ENCODE results near the gene OCRL.
A peak's percentile ranks its signal among the peaks of the same experiment; 100 is the strongest.

The OCRL gene

DNA sequence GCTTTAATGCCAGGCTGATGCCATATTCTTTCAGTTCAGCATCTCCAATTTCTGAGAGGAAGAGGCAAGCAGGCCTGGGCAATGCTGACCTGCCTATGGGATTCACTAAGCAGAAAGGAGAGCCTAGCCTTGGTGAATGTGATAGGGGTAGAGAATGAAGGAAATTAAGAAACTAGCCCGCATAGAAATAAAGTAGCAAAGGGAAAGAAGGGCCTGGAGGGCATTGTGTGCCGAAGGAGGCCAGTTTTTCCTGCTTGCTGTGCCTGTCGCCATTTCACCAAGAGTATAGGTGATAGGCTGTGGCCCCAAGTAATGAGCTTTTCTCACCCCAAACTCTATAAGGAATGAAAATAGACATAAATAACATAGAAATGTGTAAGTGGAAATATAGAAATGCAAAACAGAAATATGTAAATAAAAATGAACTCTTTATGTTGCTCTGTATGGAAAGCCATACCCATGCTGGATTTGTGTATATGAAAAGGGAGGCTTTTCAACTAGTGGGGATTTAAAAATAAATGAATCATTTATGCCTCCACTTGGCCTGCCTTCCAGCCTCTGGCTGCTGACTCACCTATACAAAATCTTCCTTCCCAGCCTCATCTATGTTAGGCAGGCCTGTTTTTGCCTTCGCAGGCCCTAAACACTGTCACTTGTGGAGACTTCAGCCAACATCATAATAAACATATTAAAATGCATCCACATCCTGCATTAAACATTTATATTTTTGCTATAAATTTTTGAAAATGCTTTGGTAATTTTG, 5.1 kb upstream of the OCRL start:
- Histone ChIP-seq H3K36me3 (no peaks in the 10 kb centered on the region), H3K27ac (no peak overlapping the region), H3K4me1 (ENCODE audit: control insufficient read depth in 1 of 2, insufficient read depth in 1 of 2, low read depth in 1 of 2, low read length in 1 of 2) (no peaks in the 10 kb centered on the region), H3K4me3 (ENCODE audit: low read depth in 1 of 2, low read length in 1 of 2) (no peak overlapping the region), H3K27me3 (no peaks in the 10 kb centered on the region), H3K9me3 (no peaks in the 10 kb centered on the region)
- TF ChIP-seq CTCF (IDR thresholded peaks at IDR 0.05) = no peak

DNA sequence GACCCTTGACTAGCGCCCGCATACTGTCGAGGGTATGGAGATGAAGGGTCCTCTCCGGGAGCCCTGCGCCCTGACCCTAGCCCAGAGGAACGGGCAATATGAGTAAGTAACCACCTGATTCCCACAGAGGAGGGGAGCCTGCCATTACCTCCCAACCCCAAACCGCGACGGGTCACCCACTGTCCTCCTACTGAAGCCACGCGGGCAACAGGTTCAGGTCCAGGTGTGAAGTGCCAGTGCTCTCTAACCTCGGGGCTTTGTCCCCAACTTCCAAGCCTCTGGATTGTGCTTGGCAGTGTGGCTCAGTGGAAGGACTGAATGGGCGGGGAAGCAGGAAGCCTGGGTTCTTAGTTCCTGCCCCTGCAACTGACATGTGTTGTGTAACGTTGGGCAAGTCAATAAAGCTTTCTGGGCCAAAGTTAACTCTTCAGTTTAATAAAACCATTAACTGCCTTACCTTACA, 694 bp downstream of the OCRL start:
- Histone ChIP-seq H3K27ac (peak overlapping the region; percentile 64), H3K4me1 (ENCODE audit: control insufficient read depth in 1 of 2, insufficient read depth in 1 of 2, low read depth in 1 of 2, low read length in 1 of 2) (peaks cover 8 to 9% of the 10 kb centered on the region in 2 experiments), H3K4me3 (ENCODE audit: low read depth in 1 of 2, low read length in 1 of 2) (peak overlapping the region; percentile 66 to 68), H3K9me3 (no peaks in the 10 kb centered on the region), H3K27me3 (no peaks in the 10 kb centered on the region), H3K36me3 (no peaks in the 10 kb centered on the region)
- no peak for TF ChIP-seq CTCF (IDR thresholded peaks at IDR 0.05)

- no peak for TF ChIP-seq CTCF (IDR thresholded peaks at IDR 0.05)
Measured at GRCh38 chrX:129544780-129545179, 4.7 kb downstream of the OCRL start.

DNA sequence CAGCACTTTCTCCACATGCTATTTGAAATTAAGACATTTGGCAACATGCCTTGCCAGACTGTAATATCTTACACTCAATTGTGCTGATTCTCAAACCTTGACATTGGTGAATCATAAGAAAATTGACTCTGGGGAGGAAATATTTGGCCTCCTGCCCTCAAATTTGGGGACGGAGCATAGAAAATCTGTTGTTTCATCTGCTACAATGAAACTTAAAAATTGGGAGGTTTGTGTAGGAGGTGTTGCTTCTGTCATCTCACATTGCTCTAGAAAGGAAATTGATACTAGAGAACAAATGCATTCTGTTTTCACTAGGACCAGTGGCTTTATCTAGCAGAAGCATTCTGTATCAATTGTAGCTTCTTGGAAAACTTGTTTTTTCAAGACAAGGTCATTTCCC, 5.3 kb downstream of the OCRL start:
- no peak for TF ChIP-seq CTCF (IDR thresholded peaks at IDR 0.05)
- no peak overlapping the region for H3K27ac ChIP-seq
- H3K4me3 ChIP-seq (ENCODE audit: low read depth in 1 of 2, low read length in 1 of 2) = no peak overlapping the region
- no peaks in the 10 kb centered on the region for H3K27me3 ChIP-seq
- H3K36me3 ChIP-seq = no peaks in the 10 kb centered on the region
- H3K9me3 ChIP-seq = no peaks in the 10 kb centered on the region
- H3K4me1 ChIP-seq (ENCODE audit: control insufficient read depth in 1 of 2, insufficient read depth in 1 of 2, low read depth in 1 of 2, low read length in 1 of 2) = peaks cover 8 to 9% of the 10 kb centered on the region in 2 experiments

More at GRCh38 chrX:129544780-129545179, 4.7 kb downstream of the OCRL start:
- no peak overlapping the region for H3K27ac ChIP-seq
- H3K36me3 ChIP-seq = no peaks in the 10 kb centered on the region
- H3K4me3 ChIP-seq (ENCODE audit: low read depth in 1 of 2, low read length in 1 of 2) = no peak overlapping the region
- no peaks in the 10 kb centered on the region for H3K9me3 ChIP-seq
- peaks cover 8 to 9% of the 10 kb centered on the region in 2 experiments for H3K4me1 ChIP-seq (ENCODE audit: control insufficient read depth in 1 of 2, insufficient read depth in 1 of 2, low read depth in 1 of 2, low read length in 1 of 2)
- H3K27me3 ChIP-seq = no peaks in the 10 kb centered on the region

GRCh38 chrX:129549124-129549523, 9.1 kb downstream of the OCRL start:
- no peak overlapping the region for H3K4me3 ChIP-seq (ENCODE audit: low read depth in 1 of 2, low read length in 1 of 2)
- TF ChIP-seq CTCF (IDR thresholded peaks at IDR 0.05) = no peak

More at GRCh38 chrX:129549124-129549523, 9.1 kb downstream of the OCRL start:
- no peaks in the 10 kb centered on the region for H3K36me3 ChIP-seq
- no peak overlapping the region for H3K27ac ChIP-seq
- H3K4me1 ChIP-seq (ENCODE audit: control insufficient read depth in 1 of 2, insufficient read depth in 1 of 2, low read depth in 1 of 2, low read length in 1 of 2) = peaks cover 7% of the 10 kb centered on the region in 2 experiments
- no peaks in the 10 kb centered on the region for H3K9me3 ChIP-seq
- H3K27me3 ChIP-seq = no peaks in the 10 kb centered on the region

Data from neutrophil (primary cell).